OCI-LY3 (cell line): ENCODE data around the gene RNF152.

Experiments used
- H2AFZ ChIP-seq: fragments of 200-600, 300-600 bp; shearing (Covaris generic); 2 replicates; pipeline ENCODE4 v1.6.0; 2014; ENCODE audit warnings: antibody characterized with exemption, low read depth, low read length
- H3K27ac ChIP-seq: fragments of 200-600, 300-600 bp; sonication (generic); 2 replicates; pipeline ENCODE4 v1.5.1; 2014; ENCODE audit warnings: mild to moderate bottlenecking, low read length, moderate library complexity, mixed read lengths
- H3K27me3 ChIP-seq: fragments of 200-600, 300-600 bp; sonication (generic); 2 replicates; pipeline ENCODE4 v1.6.1; 2014; ENCODE audit warnings: low read depth, low read length, mixed read lengths
- H3K36me3 ChIP-seq: fragments of 200-600, 300-600 bp; sonication (generic); replicated peaks from 2 replicates; pipeline ENCODE3; 2014; ENCODE audit warnings: low read depth, low read length, mixed read lengths
- H3K4me1 ChIP-seq: fragments of 300-600, 200-600 bp; sonication (generic); 2 replicates; pipeline ENCODE4 v1.6.1; 2014; ENCODE audit warnings: low read length, mixed read lengths
- H3K4me2 ChIP-seq: fragments of 200-600, 300-600 bp; sonication (generic); 2 replicates; pipeline ENCODE4 v1.6.1; 2014; ENCODE audit warnings: low read length, mixed read lengths
- H3K4me3 ChIP-seq: fragments of 300-600, 200-600 bp; sonication (generic); 2 replicates; pipeline ENCODE4 v1.5.1; 2014; ENCODE audit warnings: antibody characterized with exemption, mild to moderate bottlenecking, low read length, moderate library complexity
- H3K79me2 ChIP-seq: fragments of 300-600, 200-600 bp; shearing (Covaris generic); 2 replicates; pipeline ENCODE4 v1.6.1; 2014; ENCODE audit warnings: mild to moderate bottlenecking, low read length, mixed read lengths
- H3K9ac ChIP-seq: fragments of 300-600, 200-600 bp; shearing (Covaris generic); 2 replicates; pipeline ENCODE4 v1.6.0; 2014; ENCODE audit warnings: mild to moderate bottlenecking, low read length, moderate library complexity
- H3K9me3 ChIP-seq: fragments of 200-600, 300-600 bp; shearing (Covaris generic); 2 replicates; pipeline ENCODE4 v1.6.1; 2014; ENCODE audit warnings: low read length, mixed read lengths; ENCODE audit not compliant: insufficient read depth
- H4K20me1 ChIP-seq: fragments of 200-600, 300-600 bp; sonication (generic); 2 replicates; pipeline ENCODE4 v1.6.1; 2016; ENCODE audit warnings: low read length, mixed read lengths; ENCODE audit not compliant: insufficient read depth
- EZH2phosphoT487 ChIP-seq: fragments of 200-600 bp; shearing (Covaris generic); IDR thresholded peaks from 2 replicates; pipeline ENCODE4 v1.6.1; 2018; ENCODE audit warnings: antibody characterized with exemption, mixed run types, low read depth
- TF ChIP-seq, protein P1 (sequence below): fragments of 200-600, 300-600 bp; sonication (generic); IDR thresholded peaks from 2 replicates; pipeline ENCODE4 v1.5.1; 2014; ENCODE audit warnings: antibody characterized with exemption, low read length, low read depth

RNF152 gene

DNA sequence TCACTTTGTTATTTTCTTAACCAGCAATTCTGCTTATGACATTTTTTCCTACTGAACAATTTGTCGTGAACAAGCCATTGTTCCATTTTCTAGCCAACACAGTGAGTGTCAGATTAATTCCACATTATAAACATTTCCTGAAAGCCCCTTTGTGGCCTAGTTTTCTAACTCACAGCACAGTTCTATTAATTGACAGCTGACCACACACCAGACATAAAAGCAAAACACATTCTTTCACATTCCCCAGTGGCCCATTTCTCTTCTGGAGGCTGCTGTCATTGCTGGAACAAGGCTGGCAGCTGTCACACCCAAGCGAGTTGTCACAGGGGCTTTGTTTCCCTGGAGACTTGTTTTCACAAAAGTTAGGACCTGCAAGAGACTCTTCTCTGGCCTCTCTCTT lies 50.7 kb downstream of the RNF152 start:
- TF ChIP-seq EZH2phosphoT487, result no peak
- TF ChIP-seq, protein P1, sequence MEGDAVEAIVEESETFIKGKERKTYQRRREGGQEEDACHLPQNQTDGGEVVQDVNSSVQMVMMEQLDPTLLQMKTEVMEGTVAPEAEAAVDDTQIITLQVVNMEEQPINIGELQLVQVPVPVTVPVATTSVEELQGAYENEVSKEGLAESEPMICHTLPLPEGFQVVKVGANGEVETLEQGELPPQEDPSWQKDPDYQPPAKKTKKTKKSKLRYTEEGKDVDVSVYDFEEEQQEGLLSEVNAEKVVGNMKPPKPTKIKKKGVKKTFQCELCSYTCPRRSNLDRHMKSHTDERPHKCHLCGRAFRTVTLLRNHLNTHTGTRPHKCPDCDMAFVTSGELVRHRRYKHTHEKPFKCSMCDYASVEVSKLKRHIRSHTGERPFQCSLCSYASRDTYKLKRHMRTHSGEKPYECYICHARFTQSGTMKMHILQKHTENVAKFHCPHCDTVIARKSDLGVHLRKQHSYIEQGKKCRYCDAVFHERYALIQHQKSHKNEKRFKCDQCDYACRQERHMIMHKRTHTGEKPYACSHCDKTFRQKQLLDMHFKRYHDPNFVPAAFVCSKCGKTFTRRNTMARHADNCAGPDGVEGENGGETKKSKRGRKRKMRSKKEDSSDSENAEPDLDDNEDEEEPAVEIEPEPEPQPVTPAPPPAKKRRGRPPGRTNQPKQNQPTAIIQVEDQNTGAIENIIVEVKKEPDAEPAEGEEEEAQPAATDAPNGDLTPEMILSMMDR, result no peak
- no peak overlapping the region for H3K9ac ChIP-seq
- no peaks in the 10 kb centered on the region for H3K79me2 ChIP-seq
- H3K9me3 ChIP-seq, result no peaks in the 10 kb centered on the region
- H4K20me1 ChIP-seq, result no peaks in the 10 kb centered on the region
- peaks cover 42% of the 10 kb centered on the region for H3K27me3 ChIP-seq
- H3K36me3 ChIP-seq, result no peaks in the 10 kb centered on the region
- H3K4me2 ChIP-seq, result no peak overlapping the region
- H3K4me1 ChIP-seq, result no peaks in the 10 kb centered on the region
- H3K27ac ChIP-seq, result no peak overlapping the region
- no peak overlapping the region for H2AFZ ChIP-seq
- no peak overlapping the region for H3K4me3 ChIP-seq

DNA sequence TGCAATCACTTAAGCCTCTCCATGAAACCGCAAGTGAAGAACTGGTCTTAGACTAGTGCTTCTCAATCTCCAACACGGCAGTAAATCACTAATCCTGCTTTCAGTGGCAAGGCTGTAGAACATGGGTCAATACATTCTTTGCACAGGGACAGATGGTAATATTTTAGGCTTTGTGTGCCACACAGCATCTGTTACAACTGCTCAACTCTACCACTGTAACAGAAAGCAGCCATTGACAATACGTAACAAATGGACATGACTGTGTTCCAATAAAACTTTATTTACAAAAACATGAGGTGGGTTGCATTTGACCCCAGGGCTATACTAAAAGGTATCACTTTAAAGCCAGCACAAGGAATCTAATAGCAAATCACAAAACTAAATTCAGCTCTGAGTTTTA lies 51.1 kb downstream of the RNF152 start:
- H2AFZ ChIP-seq, result no peak overlapping the region
- H3K9me3 ChIP-seq, result no peaks in the 10 kb centered on the region
- H3K27me3 ChIP-seq, result peaks cover 42% of the 10 kb centered on the region
- no peak overlapping the region for H3K4me2 ChIP-seq
- H3K79me2 ChIP-seq, result no peaks in the 10 kb centered on the region
- no peaks in the 10 kb centered on the region for H3K4me1 ChIP-seq
- no peaks in the 10 kb centered on the region for H3K36me3 ChIP-seq
- no peaks in the 10 kb centered on the region for H4K20me1 ChIP-seq
- TF ChIP-seq, protein P1, result no peak
- no peak for TF ChIP-seq EZH2phosphoT487
- no peak overlapping the region for H3K27ac ChIP-seq
- H3K4me3 ChIP-seq, result no peak overlapping the region
- H3K9ac ChIP-seq, result no peak overlapping the region

DNA sequence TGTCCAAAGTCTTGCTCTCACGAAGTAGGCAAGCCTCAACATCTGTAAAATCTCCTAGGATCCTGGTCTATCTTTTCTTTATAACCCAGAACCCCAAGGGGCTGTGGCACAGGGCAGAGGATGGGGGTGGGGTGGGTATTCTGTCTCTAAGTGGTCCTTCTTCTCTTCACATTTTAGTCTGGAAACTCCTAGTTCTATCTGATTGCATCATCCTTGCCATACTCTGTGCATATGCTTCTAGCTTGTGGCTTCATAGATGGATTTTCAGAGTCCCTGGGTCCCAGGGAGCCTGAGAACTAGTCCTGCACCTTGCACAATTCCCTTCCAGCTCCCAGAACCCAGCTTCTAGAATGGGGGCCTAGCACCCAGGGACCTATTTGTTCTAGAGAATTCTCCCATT lies 52.5 kb downstream of the RNF152 start:
- Histone ChIP-seq H3K27me3 (peaks cover 31% of the 10 kb centered on the region; the same call in 1 of the 2 replicates), H4K20me1 (no peaks in the 10 kb centered on the region), H3K4me3 (no peak overlapping the region), H3K27ac (no peak overlapping the region), H3K79me2 (no peaks in the 10 kb centered on the region), H3K36me3 (no peaks in the 10 kb centered on the region), H3K4me2 (no peak overlapping the region), H2AFZ (no peak overlapping the region), H3K9me3 (no peaks in the 10 kb centered on the region), H3K9ac (no peak overlapping the region), H3K4me1 (no peaks in the 10 kb centered on the region)
- TF ChIP-seq, protein P1, result no peak
- no peak for TF ChIP-seq EZH2phosphoT487

DNA sequence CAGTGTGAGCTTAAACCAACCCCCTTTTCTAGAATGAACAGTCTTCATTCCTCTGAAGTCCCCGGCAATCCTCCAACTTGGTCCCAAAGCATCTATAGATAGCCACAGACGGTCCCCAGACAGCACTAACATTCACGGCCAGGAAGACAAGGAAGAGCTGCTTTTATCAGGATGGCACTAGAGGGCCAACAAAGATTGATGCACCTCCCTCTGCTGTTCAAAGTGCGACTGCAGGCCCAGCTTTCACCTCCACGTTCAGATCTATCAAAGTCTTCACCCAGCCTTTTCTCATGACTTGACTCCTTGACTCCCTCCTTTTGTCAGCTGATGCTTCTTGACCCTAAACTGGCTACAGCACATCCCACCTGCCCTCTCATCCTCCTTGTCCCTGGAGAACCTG lies 54.3 kb downstream of the RNF152 start:
- H3K27me3 ChIP-seq, result peaks cover 37% of the 10 kb centered on the region
- H3K79me2 ChIP-seq, result no peaks in the 10 kb centered on the region
- no peak overlapping the region for H3K4me3 ChIP-seq
- H2AFZ ChIP-seq, result no peak overlapping the region
- no peak overlapping the region for H3K4me2 ChIP-seq
- no peaks in the 10 kb centered on the region for H3K36me3 ChIP-seq
- no peaks in the 10 kb centered on the region for H4K20me1 ChIP-seq
- H3K4me1 ChIP-seq, result peaks cover 1% of the 10 kb centered on the region
- H3K27ac ChIP-seq, result no peak overlapping the region
- no peaks in the 10 kb centered on the region for H3K9me3 ChIP-seq
- H3K9ac ChIP-seq, result no peak overlapping the region
- TF ChIP-seq, protein P1, result no peak
